HepG2 (cell line): ENCODE data around the gene TRAP1.

ENCODE experiments used
- CEBPZ ChIP-seq: IDR thresholded peaks from 2 replicates; pipeline ENCODE4 v1.6.1; 2012; ENCODE audit warnings: low read length, improper control_type of control experiment
- E2F1 ChIP-seq: sonication (generic); formaldehyde crosslinking; IDR thresholded peaks from 2 replicates; pipeline ENCODE4 v1.5.0; 2020; ENCODE audit warnings: missing genetic modification reagents
- EP300 ChIP-seq, 3 experiments: sonication (generic) in 1 of 3; formaldehyde crosslinking in 1 of 3; IDR thresholded peaks; 2 replicates each; pipeline versions ENCODE4 v1.5.1 to v1.6.1; 2011 to 2020; ENCODE audit warnings: low read depth in 2 of 3, low read length in 2 of 3, borderline replicate concordance in 1 of 3, improper control_type of control experiment in 1 of 3, mild to moderate bottlenecking in 1 of 3, missing genetic modification reagents in 1 of 3, moderate library complexity in 1 of 3
- ERF ChIP-seq: IDR thresholded peaks from 2 replicates; pipeline ENCODE4 v1.6.1; 2018; ENCODE audit warnings: missing biosample characterization, missing genetic modification reagents
- KLF13 ChIP-seq: sonication (generic); formaldehyde crosslinking; IDR thresholded peaks from 2 replicates; pipeline ENCODE4 v1.4.0; 2020; ENCODE audit warnings: mild to moderate bottlenecking, missing genetic modification reagents
- PHF8 ChIP-seq: sonication (generic); formaldehyde crosslinking; IDR thresholded peaks from 2 replicates; pipeline ENCODE4 v1.5.0; 2020; ENCODE audit warnings: missing genetic modification reagents
- RXRA ChIP-seq: sonication (generic); formaldehyde crosslinking; IDR thresholded peaks from 2 replicates; pipeline ENCODE4 v1.5.1; 2020; ENCODE audit warnings: missing genetic modification reagents
- TP53 ChIP-seq: sonication (generic); formaldehyde crosslinking; conservative IDR thresholded peaks from 2 replicates; pipeline ENCODE4 v1.4.0; 2020; ENCODE audit warnings: missing genetic modification reagents
- ZFX ChIP-seq: sonication (generic); formaldehyde crosslinking; IDR thresholded peaks from 2 replicates; pipeline ENCODE4 v1.4.0; 2020; ENCODE audit warnings: mild to moderate bottlenecking, low read depth, missing genetic modification reagents, moderate library complexity
- ZNF552 ChIP-seq: sonication (generic); formaldehyde crosslinking; IDR thresholded peaks from 2 replicates; pipeline ENCODE4 v1.9.0; 2022; ENCODE audit warnings: missing genetic modification reagents, mild to moderate bottlenecking, borderline replicate concordance
- TF ChIP-seq, protein P1 (sequence below): fragments of 450-650 bp; IDR thresholded peaks from 2 replicates; pipeline ENCODE4 v1.6.1; 2017; ENCODE audit warnings: mild to moderate bottlenecking
- TF ChIP-seq, protein P2 (sequence below): sonication (generic); formaldehyde crosslinking; IDR thresholded peaks from 2 replicates; pipeline ENCODE4 v1.4.0; 2020; ENCODE audit warnings: missing genetic modification reagents, borderline replicate concordance

- TF ChIP-seq, protein P1, sequence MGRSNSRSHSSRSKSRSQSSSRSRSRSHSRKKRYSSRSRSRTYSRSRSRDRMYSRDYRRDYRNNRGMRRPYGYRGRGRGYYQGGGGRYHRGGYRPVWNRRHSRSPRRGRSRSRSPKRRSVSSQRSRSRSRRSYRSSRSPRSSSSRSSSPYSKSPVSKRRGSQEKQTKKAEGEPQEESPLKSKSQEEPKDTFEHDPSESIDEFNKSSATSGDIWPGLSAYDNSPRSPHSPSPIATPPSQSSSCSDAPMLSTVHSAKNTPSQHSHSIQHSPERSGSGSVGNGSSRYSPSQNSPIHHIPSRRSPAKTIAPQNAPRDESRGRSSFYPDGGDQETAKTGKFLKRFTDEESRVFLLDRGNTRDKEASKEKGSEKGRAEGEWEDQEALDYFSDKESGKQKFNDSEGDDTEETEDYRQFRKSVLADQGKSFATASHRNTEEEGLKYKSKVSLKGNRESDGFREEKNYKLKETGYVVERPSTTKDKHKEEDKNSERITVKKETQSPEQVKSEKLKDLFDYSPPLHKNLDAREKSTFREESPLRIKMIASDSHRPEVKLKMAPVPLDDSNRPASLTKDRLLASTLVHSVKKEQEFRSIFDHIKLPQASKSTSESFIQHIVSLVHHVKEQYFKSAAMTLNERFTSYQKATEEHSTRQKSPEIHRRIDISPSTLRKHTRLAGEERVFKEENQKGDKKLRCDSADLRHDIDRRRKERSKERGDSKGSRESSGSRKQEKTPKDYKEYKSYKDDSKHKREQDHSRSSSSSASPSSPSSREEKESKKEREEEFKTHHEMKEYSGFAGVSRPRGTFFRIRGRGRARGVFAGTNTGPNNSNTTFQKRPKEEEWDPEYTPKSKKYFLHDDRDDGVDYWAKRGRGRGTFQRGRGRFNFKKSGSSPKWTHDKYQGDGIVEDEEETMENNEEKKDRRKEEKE: no peak
- TF ChIP-seq, protein P2, sequence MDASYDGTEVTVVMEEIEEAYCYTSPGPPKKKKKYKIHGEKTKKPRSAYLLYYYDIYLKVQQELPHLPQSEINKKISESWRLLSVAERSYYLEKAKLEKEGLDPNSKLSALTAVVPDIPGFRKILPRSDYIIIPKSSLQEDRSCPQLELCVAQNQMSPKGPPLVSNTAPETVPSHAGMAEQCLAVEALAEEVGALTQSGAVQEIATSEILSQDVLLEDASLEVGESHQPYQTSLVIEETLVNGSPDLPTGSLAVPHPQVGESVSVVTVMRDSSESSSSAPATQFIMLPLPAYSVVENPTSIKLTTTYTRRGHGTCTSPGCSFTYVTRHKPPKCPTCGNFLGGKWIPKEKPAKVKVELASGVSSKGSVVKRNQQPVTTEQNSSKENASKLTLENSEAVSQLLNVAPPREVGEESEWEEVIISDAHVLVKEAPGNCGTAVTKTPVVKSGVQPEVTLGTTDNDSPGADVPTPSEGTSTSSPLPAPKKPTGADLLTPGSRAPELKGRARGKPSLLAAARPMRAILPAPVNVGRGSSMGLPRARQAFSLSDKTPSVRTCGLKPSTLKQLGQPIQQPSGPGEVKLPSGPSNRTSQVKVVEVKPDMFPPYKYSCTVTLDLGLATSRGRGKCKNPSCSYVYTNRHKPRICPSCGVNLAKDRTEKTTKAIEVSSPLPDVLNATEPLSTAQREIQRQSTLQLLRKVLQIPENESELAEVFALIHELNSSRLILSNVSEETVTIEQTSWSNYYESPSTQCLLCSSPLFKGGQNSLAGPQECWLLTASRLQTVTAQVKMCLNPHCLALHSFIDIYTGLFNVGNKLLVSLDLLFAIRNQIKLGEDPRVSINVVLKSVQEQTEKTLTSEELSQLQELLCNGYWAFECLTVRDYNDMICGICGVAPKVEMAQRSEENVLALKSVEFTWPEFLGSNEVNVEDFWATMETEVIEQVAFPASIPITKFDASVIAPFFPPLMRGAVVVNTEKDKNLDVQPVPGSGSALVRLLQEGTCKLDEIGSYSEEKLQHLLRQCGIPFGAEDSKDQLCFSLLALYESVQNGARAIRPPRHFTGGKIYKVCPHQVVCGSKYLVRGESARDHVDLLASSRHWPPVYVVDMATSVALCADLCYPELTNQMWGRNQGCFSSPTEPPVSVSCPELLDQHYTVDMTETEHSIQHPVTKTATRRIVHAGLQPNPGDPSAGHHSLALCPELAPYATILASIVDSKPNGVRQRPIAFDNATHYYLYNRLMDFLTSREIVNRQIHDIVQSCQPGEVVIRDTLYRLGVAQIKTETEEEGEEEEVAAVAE (CRISPR knock-in tag): no peak
- TF ChIP-seq EP300 (IDR thresholded peaks at IDR 0.05; ENCODE audit: low read depth in 2 of 2, low read length in 2 of 2) (no peak), EP300 (CRISPR knock-in tag; IDR thresholded peaks at IDR 0.05; ENCODE audit: borderline replicate concordance) (no peak), ZNF552 (CRISPR knock-in tag) (no peak), CEBPZ (no peak), ERF (CRISPR knock-in tag) (no peak), RXRA (CRISPR knock-in tag) (no peak), PHF8 (CRISPR knock-in tag) (no peak), ZFX (CRISPR knock-in tag) (no peak), KLF13 (CRISPR knock-in tag) (no peak), E2F1 (CRISPR knock-in tag) (no peak), TP53 (CRISPR knock-in tag) (no peak)
These were observed 25.6 kb downstream of the TRAP1 start for GRCh38 chr16:3691761-3692160.
